GM19452 (cell line): ENCODE data around the gene DNAJA2.
A peak's percentile ranks its signal among the peaks of the same experiment; 100 is the strongest.
"Not testable (repeated sequence)": the region's sequence is repeated elsewhere in the genome, so short reads cannot be mapped to it uniquely, and the experiment has no call there.

ENCODE experiments used
- ATAC-seq: cut with Tn5 transposase; IDR thresholded peaks from one replicate; pipeline ENCODE4 v1.9.1; 2021; ENCODE audit not compliant: unreplicated experiment

The DNAJA2 gene

DNA sequence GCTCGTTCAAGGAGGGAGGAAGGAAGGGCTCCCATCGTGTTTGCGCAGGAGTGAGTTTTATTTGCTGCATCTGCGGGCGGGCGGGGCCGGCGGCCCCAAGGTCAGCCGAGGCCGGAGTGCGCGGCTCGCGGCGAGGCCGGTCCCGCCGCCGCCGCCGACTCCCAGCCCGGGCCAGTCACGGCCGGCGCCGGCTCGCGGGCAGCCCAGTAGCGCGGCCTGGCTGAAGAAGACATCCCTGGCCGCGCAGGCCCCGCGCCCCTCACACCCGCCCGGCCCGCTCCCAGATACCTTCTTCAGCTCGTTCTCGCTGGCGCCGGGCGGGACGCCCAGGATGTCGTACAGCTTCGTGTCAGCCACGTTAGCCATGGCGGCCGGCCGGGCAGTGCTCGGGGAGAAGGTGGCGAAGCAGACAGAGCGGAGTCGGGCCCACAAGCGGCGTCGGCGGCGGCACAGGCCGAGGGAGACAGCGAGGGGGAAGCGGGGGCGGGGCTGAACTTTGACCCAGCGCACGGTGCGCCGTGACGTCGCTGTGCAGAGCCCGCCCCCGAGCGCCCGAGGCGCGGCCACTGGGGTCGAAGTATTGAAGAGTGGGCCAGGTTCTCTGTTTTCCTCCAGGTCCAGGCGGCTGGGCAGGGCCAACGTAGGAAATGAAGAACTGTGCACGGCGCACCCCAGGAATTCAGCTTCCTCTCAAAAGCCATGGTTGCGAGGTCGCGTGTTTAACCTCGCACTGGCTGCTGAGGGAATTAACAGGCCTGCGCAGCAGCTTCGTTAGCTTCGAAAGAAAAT, at the start of gene DNAJA2:
Gene DNAJA2 (minus strand): TSS at position 468 of the 789 bp plus-strand sequence. CDS start 102 bp downstream, at position 366.
- ATAC-seq: peak; percentile 87

- no peak for ATAC-seq
These were observed 46.1 kb upstream of the DNAJA2 start for GRCh38 chr16:47019568-47019967.

DNA sequence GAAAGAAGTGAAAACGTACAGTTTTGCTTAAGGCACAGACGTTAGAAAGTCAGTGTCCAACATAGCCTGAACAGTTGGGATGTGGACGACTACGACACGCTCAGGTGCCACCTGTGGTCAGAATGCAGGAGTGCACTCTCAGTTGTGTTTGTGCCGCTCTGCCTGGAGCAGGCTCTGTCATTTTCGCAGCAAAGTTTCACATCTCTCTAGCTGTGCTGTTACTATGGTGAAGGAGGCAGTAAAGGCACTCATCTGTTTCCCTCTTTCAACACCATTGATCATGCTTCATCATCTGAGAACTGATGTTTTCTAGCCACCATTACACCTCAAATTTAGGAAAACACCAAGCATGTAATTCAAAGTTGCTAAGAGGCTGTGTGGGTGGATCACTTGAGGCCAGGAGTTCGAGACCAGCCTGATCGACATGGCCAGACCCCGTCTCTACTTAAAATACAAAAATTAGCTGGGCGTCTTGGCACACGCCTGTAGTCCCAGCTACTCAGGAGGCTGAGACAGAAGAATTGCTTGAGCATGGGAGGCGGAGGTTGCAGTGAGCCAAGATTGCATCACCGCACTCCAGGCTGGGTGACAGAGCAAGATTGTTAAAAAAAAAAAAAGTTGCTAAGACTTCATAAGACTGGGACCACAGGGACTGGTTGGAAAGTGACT, 44.9 kb upstream of the DNAJA2 start:
- peak; percentile 99 for ATAC-seq

- no peak for ATAC-seq
These were observed 44.2 kb upstream of the DNAJA2 start for GRCh38 chr16:47017636-47018035.

DNA sequence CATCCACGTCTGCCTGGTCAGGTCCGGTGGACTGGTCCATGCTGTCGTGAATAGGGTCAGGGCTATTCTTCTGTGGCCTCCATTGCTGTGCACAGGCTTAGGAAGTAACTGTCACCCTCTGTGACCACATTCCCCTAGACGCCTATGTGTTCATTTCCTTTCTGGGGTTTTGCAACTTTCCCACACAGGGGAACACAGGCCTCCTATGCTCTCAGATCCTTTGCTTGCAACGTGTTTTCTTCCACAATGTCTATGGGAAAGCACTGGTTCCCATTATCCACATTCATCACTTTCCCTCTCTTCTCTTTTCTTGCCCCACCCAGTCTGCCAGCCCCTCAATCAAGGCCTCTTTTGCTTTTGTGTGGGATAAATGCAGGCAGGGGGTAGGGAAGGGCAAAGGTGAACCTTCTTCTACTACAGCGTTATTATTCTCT, 43.2 kb upstream of the DNAJA2 start:
- ATAC-seq: peak; percentile 58

DNA sequence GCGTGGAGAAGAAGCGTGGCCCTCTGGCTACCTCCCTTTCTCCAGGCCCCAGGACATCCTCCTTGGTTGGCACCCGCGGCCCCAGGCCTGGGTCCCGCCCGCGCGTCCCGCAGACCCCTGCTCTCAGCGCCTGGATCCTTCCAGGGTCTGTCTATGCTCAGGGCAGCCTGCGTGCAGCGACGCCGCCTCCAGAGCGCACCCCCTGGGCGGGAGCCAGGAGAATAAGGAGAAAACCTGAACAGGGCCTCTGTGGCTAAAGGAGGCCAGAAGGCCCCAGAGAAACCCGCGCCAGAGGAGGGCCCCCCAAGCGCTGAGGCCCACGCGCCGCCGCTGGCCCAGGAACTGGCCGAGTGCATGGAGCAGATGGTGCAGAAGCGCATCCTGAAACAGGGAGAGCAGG, 40.4 kb upstream of the DNAJA2 start:
- ATAC-seq: no peak

- ATAC-seq: no peak
These were observed 39.7 kb upstream of the DNAJA2 start for GRCh38 chr16:47013172-47013571.

GRCh38 chr16:47010812-47011211, 37.3 kb upstream of the DNAJA2 start:
- ATAC-seq: not testable (repeated sequence)

DNA sequence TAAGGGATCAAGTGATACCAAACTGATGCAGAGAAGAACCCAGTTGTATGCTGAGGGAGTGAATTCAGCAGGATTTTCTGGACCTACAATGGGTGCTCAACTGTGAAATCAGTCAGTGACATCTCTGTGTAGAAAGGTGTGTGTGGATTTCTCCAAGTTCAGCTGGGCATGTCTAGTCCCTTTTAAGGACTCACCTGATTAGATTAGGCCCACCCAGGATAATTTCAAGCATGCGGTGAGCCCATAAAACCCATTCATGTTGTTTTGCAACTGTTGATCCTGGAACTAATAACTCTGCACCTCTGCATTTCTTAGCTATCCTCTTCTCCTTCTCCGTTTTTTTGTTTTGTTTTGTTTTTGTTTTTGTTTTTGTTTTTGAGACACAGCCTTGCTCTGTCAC, 35.1 kb upstream of the DNAJA2 start:
- ATAC-seq: no peak

DNA sequence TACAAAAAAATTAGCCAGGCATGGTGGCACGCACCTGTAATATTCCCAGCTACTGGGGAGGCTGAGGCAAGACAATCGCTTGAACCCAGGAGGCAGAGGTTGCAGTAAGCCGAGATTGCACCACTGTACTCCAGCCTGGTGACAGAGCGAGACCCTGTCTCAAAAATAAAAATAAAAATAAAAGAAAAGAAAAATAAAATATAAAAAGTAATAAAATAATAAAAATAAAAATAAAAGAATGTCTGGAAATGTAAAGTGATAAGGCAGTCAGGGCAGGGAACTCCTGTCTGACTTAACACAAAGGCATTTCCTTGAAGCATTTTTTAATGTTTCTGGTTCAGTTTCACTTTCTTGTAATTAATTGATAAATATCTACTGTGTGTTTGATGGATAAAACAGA, 34.7 kb upstream of the DNAJA2 start:
- ATAC-seq: no peak

DNA sequence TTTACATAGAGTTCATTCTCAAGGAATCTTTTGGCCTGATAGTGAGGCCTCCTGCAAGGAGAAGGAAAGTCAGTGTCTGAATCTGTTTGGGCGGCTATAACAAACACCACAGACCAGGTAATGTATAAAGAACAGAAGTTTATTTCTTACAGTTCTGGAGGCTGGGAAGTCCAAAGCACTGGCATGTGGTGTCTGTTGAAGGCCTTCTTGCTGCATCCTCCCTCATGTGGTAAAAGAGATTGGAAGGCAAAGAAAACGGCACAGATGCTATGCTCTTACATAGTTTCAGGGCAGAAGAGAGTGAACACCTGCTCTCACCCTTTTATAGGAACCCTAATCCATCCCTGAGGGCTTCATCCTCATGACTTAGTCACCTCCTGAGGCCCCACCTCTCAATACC, 31.2 kb upstream of the DNAJA2 start:
- ATAC-seq: no peak

- not testable (repeated sequence) for ATAC-seq
These were observed 26.6 kb upstream of the DNAJA2 start for GRCh38 chr16:47000066-47000465.

DNA sequence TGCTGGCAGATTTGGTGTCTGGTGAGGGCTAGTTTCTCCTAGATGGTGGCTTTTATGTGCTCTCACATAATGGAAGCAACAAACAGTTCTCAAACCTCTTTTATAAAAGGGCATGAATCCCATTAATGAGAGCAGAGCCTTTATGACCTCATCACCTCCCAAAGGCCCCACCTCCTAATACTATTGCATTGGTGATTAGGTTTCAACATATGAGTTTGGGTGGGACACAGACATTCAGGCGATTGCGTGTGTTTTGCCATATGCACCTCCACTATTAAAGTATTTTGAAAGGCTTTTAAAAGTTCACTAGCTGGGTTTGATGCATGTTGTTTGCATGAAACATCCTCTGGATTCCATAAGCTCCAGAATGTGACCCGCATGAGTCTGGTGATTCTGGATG, 24.4 kb upstream of the DNAJA2 start:
- ATAC-seq: no peak

GRCh38 chr16:46996952-46997458, 23.5 kb upstream of the DNAJA2 start:
- no peak for ATAC-seq

GRCh38 chr16:46996391-46996790, 22.9 kb upstream of the DNAJA2 start:
- no peak for ATAC-seq

- no peak for ATAC-seq
These were observed 18.5 kb upstream of the DNAJA2 start for GRCh38 chr16:46991729-46992704.

- ATAC-seq: no peak
These were observed 13.4 kb upstream of the DNAJA2 start for GRCh38 chr16:46986896-46987295.

GRCh38 chr16:46986438-46986837, 13.0 kb upstream of the DNAJA2 start:
- no peak for ATAC-seq

GRCh38 chr16:46982335-46982734, 8.9 kb upstream of the DNAJA2 start:
- no peak for ATAC-seq

DNA sequence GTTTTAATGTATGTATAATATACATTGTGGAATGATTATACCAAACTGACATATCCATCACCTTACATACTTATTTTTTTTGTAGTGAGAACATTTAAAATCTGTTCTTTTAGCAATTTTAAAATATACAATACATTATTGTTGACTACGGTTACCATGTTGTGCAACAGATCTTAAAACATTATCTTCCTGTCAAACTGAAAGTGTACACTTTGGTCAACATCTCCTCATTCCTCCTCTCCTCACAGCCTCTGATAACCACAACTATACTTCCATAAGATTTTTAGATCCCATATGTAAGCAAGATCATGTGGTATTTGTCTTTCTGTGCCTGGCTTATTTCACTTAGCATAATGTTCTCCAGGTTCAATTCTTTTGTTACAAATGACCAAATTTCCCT, 7.5 kb upstream of the DNAJA2 start:
- no peak for ATAC-seq

- no peak for ATAC-seq
These were observed 3.1 kb upstream of the DNAJA2 start for GRCh38 chr16:46976550-46976949.
